HEK293T (cell line): Measurements from ENCODE around the gene B3GLCT.

Experiments used
- ARNT ChIP-seq: fragments of 450-650 bp; IDR thresholded peaks from 2 replicates; pipeline ENCODE4 v1.6.1; 2017; ENCODE audit warnings: mild to moderate bottlenecking
- BHLHE40 ChIP-seq: fragments of 450-650 bp; IDR thresholded peaks from 2 replicates; pipeline ENCODE4 v1.6.1; 2016; ENCODE audit warnings: mild to moderate bottlenecking, moderate library complexity, borderline replicate concordance
- CTBP1 ChIP-seq: fragments of 450-650 bp; IDR thresholded peaks from 2 replicates; pipeline ENCODE4 v1.6.1; 2016; ENCODE audit warnings: borderline replicate concordance
- FOXA1 ChIP-seq: fragments of 450-650 bp; IDR thresholded peaks from 2 replicates; pipeline ENCODE4 v1.6.1; 2016; ENCODE audit warnings: mild to moderate bottlenecking
- FOXK2 ChIP-seq: fragments of 450-650 bp; IDR thresholded peaks from 2 replicates; pipeline ENCODE4 v1.6.1; 2016; ENCODE audit warnings: mild to moderate bottlenecking
- FOXM1 ChIP-seq: fragments of 450-650 bp; IDR thresholded peaks from 2 replicates; pipeline ENCODE4 v1.6.1; 2017; ENCODE audit warnings: mild to moderate bottlenecking, borderline replicate concordance
- HDGF ChIP-seq: fragments of 450-650 bp; IDR thresholded peaks from 2 replicates; pipeline ENCODE4 v1.6.1; 2017; ENCODE audit warnings: antibody characterized with exemption, borderline replicate concordance
- L3MBTL2 ChIP-seq: fragments of 450-650 bp; conservative IDR thresholded peaks from 2 replicates; pipeline ENCODE4 v1.6.1; 2016; ENCODE audit warnings: mild to moderate bottlenecking
- NFRKB ChIP-seq: fragments of 450-650 bp; IDR thresholded peaks from 2 replicates; pipeline ENCODE4 v1.6.1; 2016; ENCODE audit warnings: mild to moderate bottlenecking, moderate library complexity
- SP1 ChIP-seq: fragments of 450-650 bp; IDR thresholded peaks from 2 replicates; pipeline ENCODE4 v1.6.1; 2017
- SUZ12 ChIP-seq: fragments of 450-650 bp; IDR thresholded peaks from 2 replicates; pipeline ENCODE4 v1.6.1; 2016; ENCODE audit warnings: mild to moderate bottlenecking
- TARDBP ChIP-seq: fragments of 450-650 bp; IDR thresholded peaks from 2 replicates; pipeline ENCODE4 v1.6.1; 2016
- ZNF384 ChIP-seq: fragments of 450-650 bp; IDR thresholded peaks from 2 replicates; pipeline ENCODE4 v1.6.1; 2016

- no peak for TF ChIP-seq ARNT
- TF ChIP-seq FOXK2 = no peak
- TF ChIP-seq NFRKB = no peak
- TF ChIP-seq TARDBP = no peak
- no peak for TF ChIP-seq FOXM1
- no peak for TF ChIP-seq CTBP1
- TF ChIP-seq ZNF384 = no peak
- TF ChIP-seq L3MBTL2 = no peak
- TF ChIP-seq HDGF = no peak
- no peak for TF ChIP-seq FOXA1
- TF ChIP-seq SP1 = no peak
- no peak for TF ChIP-seq BHLHE40
- no peak for TF ChIP-seq SUZ12
Measured at GRCh38 chr13:31351376-31351775, 151.6 kb downstream of the B3GLCT start.
